Lower leg skin (tissue), 3 donors: ENCODE measurements around the gene KLHDC7B.

ENCODE experiments used
- POLR2A ChIP-seq, 2 donors: fragments of 450-650 bp; IDR thresholded peaks; one replicate each; pipeline ENCODE4 v1.6.1; 2016 to 2017; ENCODE audit warnings: antibody characterized with exemption in 2 of 2, mild to moderate bottlenecking in 1 of 2, moderate library complexity in 1 of 2
- TF ChIP-seq, protein P1 (sequence below), 3 donors: fragments of 450-650 bp; IDR thresholded peaks; one replicate each; pipeline ENCODE4 v1.5.1; 2016; ENCODE audit warnings: antibody characterized with exemption in 3 of 3, mild to moderate bottlenecking in 3 of 3, moderate library complexity in 2 of 3

DNA sequence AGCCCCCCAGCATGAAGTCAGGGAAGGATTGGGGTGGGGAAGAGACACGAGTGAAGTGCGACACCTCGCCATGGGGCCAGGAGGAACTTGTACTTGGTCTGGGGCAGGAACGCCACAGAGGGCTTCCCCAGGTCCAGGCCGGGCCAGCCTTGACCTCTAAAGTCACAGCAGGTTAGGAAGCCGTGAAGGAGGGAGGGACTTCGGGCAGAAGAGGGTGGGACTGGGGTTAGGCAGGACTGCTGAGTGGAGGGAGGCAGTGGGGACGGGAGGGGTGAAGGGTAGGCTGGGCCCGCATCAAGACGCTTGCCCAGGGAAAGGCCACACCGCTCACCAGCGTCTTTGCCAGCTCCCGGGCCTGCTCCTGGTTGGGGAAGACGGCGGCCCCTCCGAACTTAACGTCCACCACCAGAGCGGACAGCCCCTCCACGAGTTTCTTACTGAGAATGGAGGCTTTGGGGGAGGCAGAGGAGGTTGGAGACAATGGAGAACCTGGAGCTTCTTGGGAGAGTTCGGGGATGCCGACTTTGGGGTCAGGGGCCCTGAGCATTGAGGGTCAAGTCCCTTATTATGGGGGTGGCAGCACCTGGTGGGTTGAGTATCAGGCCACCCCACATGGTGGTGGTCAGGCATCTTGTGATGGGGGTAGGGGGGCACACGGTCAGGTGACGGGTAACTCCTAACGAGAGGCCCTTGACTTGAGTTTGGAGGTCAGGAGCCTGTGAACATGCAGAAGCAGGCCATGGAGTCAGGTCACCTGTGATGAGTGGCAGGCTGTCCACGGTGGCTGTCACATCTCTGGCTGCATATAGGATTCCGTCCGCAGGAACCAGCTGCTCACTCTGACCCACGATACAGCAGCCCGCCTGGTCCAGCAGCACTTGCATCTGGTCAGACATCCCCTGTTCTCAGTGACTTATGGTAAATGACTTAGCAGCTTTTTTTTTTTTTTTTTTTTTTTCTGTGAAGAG lies 18.6 kb upstream of the KLHDC7B start:
- TF ChIP-seq, protein P1, sequence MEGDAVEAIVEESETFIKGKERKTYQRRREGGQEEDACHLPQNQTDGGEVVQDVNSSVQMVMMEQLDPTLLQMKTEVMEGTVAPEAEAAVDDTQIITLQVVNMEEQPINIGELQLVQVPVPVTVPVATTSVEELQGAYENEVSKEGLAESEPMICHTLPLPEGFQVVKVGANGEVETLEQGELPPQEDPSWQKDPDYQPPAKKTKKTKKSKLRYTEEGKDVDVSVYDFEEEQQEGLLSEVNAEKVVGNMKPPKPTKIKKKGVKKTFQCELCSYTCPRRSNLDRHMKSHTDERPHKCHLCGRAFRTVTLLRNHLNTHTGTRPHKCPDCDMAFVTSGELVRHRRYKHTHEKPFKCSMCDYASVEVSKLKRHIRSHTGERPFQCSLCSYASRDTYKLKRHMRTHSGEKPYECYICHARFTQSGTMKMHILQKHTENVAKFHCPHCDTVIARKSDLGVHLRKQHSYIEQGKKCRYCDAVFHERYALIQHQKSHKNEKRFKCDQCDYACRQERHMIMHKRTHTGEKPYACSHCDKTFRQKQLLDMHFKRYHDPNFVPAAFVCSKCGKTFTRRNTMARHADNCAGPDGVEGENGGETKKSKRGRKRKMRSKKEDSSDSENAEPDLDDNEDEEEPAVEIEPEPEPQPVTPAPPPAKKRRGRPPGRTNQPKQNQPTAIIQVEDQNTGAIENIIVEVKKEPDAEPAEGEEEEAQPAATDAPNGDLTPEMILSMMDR (IDR thresholded peaks at IDR 0.05), result no peak
- TF ChIP-seq POLR2A (IDR thresholded peaks at IDR 0.05), result no peak
